Stimulated activated CD4-positive, alpha-beta T cell treated with anti-CD3 and anti-CD28 coated beads, Interleukin-1b, Interleukin-23, amount 100 ng/mL, for 48 hours (primary cell): ENCODE measurements around the gene KDM2A.

Experiments
- DNase-seq: peaks from one replicate; pipeline ENCODE4 v3.0.0-alpha.2; 2020

KDM2A gene

GRCh38 chr11:67262731-67263675, 143.9 kb downstream of the KDM2A start:
- DNase-seq = peak; percentile 74

- no peak for DNase-seq
Observed at GRCh38 chr11:67264260-67264659, 145.2 kb downstream of the KDM2A start.

GRCh38 chr11:67264877-67265632, 146.0 kb downstream of the KDM2A start:
- no peak for DNase-seq

DNA sequence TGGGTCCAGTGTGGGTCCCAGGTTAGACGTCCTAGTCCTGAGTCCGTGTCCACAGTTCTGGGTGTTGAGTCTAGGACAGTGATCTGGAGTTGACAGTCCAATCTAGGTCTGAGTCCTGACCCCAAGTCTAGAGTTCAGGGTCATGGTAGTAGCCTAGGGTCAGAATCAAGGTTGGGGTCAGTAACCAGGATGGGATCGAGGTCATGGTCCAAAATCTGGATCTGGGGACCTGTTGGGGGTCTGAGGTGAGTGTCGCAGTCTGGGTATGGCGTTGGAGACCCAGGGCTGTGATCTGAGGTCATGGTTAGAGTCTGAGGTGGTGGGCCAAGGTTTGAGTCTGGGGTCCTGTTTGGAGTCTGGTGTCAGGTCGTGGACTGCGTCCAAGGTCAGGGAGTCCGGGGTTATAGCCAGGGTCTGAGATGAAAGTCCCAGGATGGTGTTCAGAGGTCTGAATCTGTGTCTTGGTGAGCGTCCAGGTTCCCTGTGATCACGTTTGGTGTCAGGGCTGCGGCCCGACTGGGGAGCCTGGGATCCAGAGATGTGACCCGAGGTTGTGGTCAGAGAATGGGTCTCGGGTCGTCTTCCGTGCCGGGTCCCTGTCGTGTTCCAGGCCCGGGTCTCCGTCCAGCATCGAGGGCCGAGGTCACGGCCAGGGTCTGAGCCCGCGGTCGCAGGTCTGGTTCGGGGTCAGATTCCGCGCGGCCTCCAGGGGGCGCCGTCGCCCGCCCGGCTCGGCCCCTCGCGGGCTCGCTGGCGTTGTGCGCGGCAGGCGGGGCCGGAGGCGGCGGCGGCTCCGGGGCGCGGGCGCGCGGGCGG, 146.8 kb downstream of the KDM2A start:
- peak; percentile 67 for DNase-seq

DNA sequence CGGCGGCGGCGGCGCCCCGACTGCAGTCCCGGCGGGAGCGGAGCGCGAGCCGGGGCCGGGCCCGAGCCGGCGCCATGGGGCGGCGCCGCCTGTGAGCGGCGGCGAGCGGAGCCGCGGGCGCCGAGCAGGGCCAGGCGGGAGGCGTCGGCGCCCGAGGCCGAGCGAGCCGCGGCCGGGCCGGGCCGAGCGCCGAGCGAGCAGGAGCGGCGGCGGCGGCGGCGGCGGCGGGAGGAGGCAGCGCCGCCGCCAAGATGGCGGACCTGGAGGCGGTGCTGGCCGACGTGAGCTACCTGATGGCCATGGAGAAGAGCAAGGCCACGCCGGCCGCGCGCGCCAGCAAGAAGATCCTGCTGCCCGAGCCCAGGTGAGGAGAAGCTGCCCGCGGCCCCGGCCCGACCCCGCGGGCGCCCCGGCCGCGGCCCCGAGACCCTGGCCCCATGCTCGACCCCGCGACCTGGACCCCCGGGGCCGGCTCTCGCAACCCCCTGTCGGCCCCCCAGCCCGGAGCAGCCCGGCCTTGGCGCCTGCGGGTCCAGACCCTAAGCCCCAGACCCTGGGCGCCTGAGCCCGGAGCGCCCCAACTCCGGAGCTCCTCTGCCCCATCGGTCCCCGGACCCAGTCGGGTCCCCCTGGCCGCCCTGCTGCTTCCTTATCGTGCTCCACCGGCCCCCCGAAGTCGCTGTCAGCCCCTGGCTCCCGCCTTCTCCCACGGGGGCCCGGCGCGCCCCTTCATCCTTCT, 147.6 kb downstream of the KDM2A start, which contains the start of gene GRK2:
TSS of gene GRK2 (plus strand) at position 25 of the 739 bp plus-strand sequence. CDS start at position 252, 227 bp downstream.
- DNase-seq = no peak

- no peak for DNase-seq
Observed at GRCh38 chr11:67267188-67268080, 148.4 kb downstream of the KDM2A start.

- peak; percentile 85 for DNase-seq
Observed at GRCh38 chr11:67268081-67268961, 149.3 kb downstream of the KDM2A start.

DNA sequence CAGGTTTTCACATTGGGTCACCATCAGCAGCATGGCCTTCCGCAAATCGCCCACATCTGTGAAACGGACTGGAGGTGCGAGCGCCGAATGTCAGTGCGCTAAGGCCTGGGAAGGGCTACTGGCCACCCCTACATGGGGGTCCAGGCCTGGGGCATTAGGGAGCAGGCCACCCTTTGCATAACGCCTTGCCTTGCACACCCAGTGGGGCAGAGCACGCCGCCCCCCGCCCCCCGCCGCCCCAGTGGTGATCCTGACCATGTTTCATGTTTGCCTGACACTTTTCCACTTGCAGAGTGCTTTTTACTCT, 149.9 kb downstream of the KDM2A start:
- DNase-seq = no peak

GRCh38 chr11:67269401-67270255, 150.6 kb downstream of the KDM2A start:
- DNase-seq = no peak

DNA sequence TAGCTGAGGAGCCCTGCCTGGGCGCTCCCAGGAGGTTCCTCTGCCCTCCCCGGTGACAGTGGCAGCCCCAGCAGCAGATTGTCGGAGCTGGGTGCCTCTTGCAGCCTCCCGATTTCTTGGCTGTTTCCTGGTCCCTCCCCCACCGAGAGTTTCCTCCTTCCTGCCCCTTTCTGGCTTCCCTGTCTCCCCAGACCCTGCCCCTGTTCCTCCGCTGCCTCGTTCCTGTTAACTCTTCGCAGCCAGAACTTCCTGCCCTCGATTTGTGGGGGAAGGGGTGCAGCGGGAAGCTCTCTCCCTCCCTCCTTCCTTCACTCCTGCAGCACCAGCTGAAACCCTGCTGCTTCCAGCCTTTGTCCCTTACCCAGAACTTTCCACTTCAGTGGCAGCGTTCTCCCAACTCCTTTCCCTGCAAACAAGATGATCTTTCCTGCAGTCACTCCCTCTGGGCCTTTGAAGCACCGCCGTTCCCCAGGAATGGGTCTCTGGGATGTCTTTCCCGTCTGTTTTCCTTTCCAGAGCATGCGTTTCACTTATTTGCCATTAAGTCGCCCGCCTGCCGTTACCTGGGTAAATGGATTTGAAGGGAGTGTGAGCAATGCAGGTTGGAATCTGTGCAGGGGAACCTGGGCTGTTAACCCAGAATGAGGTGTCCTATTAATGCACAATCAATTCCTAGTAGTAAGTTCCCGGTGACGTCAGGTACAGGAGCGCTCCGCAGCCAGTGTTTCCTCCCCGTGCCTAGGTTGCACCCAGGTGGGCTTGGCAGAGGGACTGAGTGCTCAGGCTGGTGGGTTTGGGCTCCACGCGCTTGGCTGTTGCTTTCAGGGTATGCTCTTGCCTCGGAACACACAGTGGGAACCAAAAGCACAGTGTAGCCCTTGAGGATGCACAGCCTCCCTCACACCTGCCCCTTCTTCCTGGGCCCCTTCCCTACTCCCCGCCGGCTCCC, 151.5 kb downstream of the KDM2A start:
- no peak for DNase-seq

- no peak for DNase-seq
Observed at GRCh38 chr11:67271205-67271540, 152.1 kb downstream of the KDM2A start.

DNA sequence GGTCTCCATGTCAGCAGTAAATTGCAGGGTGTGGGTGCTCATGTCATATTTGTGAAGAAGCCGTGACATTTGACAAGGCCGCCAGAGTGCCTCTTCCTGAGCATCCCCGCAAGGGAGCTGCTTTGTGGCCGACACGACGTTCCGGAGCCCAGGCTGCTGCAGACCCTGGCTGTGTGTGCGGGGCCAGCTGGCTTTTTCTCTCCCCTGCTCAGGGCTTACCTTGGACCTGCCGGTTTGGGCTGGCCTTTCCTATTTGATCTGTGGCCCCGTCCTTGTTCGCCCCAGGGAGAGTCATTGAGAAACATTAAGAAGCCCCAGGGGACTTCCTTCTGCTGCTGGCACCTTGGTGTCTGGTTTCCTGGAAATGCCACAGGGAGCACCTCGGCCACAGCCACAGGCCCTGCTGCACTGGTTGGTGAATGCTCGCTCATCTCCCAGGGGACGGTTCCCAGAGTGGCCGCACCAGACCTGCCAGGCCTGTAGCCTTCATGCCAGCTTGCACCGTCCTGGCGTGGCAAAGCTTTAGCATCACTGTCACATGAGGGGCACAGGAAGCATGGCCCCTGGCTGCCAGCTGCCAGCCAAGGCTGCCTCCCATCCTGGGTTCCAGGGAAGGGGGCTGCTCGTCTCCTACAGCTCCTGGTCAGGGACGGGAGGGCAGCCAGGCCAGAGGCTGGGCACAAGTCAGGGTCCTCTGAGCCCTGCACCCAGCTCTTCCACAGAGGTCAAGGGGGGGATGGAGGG, 152.7 kb downstream of the KDM2A start:
- DNase-seq = peak; percentile 73

- DNase-seq = peak; percentile 54
Observed at GRCh38 chr11:67272327-67273259, 153.5 kb downstream of the KDM2A start.

- no peak for DNase-seq
Observed at GRCh38 chr11:67273260-67273990, 154.4 kb downstream of the KDM2A start.
